Suprapubic skin (tissue), 3 donors: ENCODE measurements around the gene ZNF197.

ENCODE experiments used
- POLR2A ChIP-seq, 2 donors: fragments of 450-650 bp; IDR thresholded peaks; one replicate each; pipeline ENCODE4 v1.6.1; 2017; ENCODE audit warnings: antibody characterized with exemption in 2 of 2, mild to moderate bottlenecking in 2 of 2, moderate library complexity in 2 of 2
- TF ChIP-seq, protein P1 (sequence below), 2 donors: fragments of 200-600 bp in 1 of 2; fragments of 450-650 bp in 1 of 2; sonication (generic) in 1 of 2; IDR thresholded peaks; one replicate each; pipeline ENCODE4 v1.5.1; 2016 to 2019; ENCODE audit warnings: antibody characterized with exemption in 2 of 2, mild to moderate bottlenecking in 1 of 2, moderate library complexity in 1 of 2

DNA sequence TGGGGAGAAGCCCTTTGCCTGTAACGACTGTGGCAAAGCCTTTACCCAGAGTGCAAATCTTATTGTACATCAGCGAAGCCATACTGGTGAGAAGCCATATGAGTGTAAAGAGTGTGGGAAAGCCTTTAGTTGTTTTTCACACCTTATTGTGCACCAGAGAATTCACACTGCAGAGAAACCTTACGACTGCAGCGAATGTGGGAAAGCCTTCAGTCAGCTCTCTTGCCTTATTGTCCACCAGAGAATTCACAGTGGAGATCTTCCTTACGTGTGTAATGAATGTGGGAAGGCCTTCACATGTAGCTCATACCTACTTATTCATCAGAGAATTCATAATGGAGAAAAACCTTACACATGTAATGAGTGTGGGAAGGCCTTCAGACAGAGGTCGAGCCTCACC lies 34.6 kb downstream of the ZNF197 start:
- TF ChIP-seq, protein P1, sequence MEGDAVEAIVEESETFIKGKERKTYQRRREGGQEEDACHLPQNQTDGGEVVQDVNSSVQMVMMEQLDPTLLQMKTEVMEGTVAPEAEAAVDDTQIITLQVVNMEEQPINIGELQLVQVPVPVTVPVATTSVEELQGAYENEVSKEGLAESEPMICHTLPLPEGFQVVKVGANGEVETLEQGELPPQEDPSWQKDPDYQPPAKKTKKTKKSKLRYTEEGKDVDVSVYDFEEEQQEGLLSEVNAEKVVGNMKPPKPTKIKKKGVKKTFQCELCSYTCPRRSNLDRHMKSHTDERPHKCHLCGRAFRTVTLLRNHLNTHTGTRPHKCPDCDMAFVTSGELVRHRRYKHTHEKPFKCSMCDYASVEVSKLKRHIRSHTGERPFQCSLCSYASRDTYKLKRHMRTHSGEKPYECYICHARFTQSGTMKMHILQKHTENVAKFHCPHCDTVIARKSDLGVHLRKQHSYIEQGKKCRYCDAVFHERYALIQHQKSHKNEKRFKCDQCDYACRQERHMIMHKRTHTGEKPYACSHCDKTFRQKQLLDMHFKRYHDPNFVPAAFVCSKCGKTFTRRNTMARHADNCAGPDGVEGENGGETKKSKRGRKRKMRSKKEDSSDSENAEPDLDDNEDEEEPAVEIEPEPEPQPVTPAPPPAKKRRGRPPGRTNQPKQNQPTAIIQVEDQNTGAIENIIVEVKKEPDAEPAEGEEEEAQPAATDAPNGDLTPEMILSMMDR (IDR thresholded peaks at IDR 0.05), result no peak
- no peak for TF ChIP-seq POLR2A (IDR thresholded peaks at IDR 0.05)
